Left colon (tissue), 2 donors: ENCODE measurements around the gene OGFR. TPM values are rescaled to one million over a fixed set of nuclear protein-coding genes. Genes with fewer than 3 reads are reported as not detected.
A peak's percentile ranks its signal among the peaks of the same experiment; 100 is the strongest.

Experiments used
- ATAC-seq: fragments of 200-7000 bp; cut with Tn5 transposase; one replicate; pipeline ENCODE4 v1.9.1; 2020; ENCODE audit warnings: mild to moderate bottlenecking, moderate library complexity
- DNase-seq, 2 donors: peaks; one replicate each; pipeline ENCODE4 v3.0.0-alpha.2; 2020
- intact Hi-C, 2 donors: fragments of 100-400 bp; cut with DNase I in 1 of 2; cut with micrococcal nuclease in 1 of 2; formaldehyde crosslinking; loops; one replicate each; pipeline versions ENCODE4 v1.11.2 to v1.14.0; 2022; cut with DNase I, micrococcal nuclease
- total RNA-seq, 2 donors: library from RNA; stranded (reverse); fragmentation: NEBNext Ultra II Directional; extraction: Animal tissue kit (Norgen Biotek cat#: 25700); gene quantifications; one replicate each; pipeline ENCODE4 v1.2.1, GENCODE V29; 2021
- donor health status: DM: no; HTN: no; CAD: no.
- donor health status: DM: yes; HTN: yes; CAD: no.

The OGFR gene
- total RNA-seq, 2 donors from 2014 or later: 39.5 to 41.0 TPM

DNA sequence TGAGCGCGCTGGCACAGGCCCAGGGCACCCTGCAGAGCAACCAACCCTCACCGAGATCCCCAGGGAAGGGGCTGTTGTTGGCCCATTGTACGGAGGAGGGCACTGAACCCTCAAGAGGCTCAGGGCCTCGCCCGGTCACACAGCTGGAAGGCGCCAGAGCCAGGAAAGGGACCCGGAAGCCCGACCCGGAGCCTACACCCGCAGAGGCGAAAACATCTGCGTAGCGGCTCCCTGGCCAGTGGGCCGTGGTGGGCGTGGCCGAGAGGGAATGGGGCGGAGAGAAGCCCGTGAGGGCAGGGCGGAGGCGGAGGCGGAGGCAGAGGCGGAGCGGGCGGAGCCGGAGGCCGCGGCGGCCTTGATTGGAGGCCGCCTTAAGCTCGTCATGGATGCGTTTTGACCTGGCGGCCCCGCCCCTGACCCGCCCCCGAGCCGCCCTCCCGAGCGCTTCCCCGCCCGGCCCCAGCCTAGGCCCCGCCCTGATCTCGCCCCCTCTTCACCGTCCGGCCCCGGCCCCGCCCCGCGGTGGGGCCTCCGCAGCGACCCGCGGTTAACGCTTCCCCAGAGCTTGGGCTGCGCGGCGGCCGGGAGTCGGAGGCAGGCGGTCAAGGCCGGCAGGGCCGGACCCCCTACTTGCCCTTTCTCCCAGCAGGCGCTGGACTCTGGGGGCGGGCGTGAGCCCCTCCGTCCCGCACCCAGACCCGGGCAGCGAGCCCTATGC lies 10.5 kb upstream of the OGFR start:
- ATAC-seq (peak; percentile 77), DNase-seq (peak; percentile 96 to 99)
- intact Hi-C loops: loop anchor here in 1 of 2 donors (5.0 kb wide), 1 partner anchor 127 kb away; no protein-coding TSS in a partner anchor

- peak in 1 of 2 donors; percentile 70 for DNase-seq
- intact Hi-C loops: no loop called here
- peak; percentile 2 for ATAC-seq
Measured at GRCh38 chr20:62795023-62795761, 9.4 kb upstream of the OGFR start.

GRCh38 chr20:62796699-62797491 lies 7.7 kb upstream of the OGFR start:
- intact Hi-C loops: no loop called here
- ATAC-seq (no peak), DNase-seq (peak in 1 of 2 donors; percentile 50)

DNA sequence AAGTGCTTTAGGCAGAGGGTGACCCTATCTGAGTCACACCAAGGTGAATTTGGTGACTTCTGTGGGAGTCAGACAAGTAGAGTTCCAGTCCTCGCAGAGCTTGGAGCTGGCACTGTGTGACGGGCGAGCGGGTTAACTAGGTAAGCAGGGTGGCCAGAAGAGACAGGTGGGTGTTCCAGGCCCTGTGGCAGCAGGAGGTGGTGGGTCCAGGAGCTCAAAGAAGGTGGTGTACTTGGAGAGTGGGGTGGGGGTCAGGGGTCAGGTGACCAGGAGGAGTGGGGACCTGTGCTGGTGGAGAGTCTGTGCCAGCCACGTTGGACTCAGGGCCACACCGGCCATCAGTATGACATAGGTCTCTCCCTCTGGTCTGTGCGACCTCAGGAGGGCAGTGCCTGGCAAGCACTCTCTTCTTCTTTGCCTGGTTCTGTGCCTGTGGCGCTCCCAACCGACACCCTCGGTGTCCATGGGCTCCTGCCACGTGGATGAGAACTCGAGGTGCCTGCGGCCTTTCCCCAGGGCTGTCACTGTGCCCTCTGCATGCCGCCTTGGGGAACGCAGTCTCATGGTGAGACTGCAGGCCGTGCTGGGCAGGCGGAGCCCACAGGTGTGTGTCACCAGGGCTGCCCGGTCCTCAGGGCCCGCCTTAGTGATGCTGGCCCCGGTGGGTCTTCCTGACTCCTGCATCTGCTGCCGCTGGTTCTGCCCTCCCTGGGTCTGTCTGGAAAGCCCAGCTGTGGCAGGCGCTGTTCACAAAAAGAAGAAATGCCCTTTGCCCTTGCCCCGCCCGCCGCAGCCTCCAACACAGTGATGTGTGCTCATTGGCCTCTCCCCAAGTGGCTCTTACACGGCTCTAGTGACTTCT lies 6.7 kb upstream of the OGFR start:
- intact Hi-C loops: no loop called here
- DNase-seq: peak; percentile 75 to 86
- ATAC-seq: peak; percentile 39

DNA sequence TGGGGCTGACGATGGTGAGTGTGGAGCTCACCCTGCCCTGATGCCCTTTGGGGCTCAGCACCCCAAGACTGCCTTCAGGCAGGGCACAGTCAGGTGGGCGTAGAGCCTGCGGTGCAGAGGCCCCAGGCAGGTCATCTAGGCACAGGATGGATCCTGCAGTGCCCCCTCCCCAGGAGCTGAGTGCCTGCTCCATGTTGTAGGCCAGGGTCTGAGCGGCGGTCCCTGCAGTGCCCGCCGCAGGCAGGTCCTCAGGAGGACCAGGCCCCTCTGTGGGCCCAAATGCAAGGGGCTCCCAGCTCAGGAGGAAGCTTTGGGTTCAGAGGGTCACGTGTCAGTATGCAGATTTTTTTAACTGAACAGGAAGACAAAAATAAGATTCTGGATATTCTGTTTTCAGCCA lies 5.6 kb upstream of the OGFR start:
- ATAC-seq (no peak), DNase-seq (no peak)
- intact Hi-C loops: no loop called here

DNA sequence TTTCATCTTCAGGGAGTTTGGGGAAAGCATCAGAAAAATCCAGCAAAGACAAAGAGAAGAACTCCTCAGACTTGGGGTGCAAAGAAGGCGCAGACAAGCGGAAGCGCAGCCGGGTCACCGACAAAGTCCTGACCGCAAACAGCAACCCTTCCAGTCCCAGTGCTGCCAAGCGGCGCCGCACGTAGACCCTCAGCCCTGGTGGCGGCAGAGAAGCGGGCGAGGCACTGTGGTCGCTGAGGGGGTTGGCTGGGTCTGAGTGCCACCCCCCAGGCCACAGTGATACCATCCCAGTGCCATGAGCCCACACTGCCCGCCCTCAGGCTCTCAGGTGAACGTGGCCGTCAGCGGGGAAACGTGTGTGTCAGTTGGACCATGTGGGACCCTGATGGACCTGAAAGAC lies 5.2 kb upstream of the OGFR start:
- ATAC-seq: no peak
- DNase-seq: no peak
- intact Hi-C loops: no loop called here

- DNase-seq: no peak
- intact Hi-C loops: no loop called here
- no peak for ATAC-seq
Measured at GRCh38 chr20:62799873-62800272, 4.8 kb upstream of the OGFR start.

DNA sequence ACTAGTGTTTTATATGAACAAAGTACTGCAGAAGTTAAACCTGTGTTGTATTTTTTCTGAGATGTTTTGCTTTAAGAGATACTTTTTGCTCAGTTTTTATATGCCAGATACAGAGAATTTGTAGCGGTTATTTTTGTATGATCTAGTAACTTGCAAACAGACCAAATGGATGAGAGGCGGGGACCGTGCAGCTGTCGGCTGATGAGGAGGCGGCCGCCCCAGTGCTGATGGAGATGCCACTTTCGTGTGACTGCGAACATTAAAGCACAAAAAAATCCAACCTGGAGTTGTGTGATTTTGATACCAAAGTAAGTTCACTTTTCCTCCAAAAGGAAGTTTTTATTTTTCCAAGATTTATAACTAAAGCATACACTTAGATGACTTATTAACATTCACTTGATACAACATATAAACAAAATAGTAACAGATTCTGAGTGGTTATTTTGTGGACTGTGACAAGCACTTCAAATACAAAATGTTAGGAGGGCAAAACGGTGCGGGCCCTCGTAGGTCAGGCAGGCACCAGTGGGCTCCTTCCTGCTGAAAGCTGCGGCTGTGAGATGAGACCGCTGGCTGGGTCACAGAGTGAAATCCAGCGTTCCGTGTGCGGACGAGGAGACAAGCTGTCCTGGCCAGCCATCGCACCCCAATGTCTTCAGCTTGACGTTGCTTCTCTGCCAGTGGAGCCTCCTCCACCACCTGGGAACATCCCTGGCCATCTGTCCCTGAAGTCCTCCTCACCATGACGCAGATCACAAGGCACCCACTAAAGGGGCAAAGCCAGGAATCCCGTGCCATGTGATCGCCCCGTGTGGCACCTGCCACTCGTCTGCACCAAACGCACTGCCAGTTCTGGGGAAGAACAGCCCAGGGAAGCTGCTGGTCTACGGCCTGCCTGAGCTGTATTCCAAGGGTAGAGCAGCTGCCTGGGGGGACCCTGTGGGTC lies 4.0 kb upstream of the OGFR start:
- intact Hi-C loops: no loop called here
- no peak for DNase-seq
- ATAC-seq: no peak

DNA sequence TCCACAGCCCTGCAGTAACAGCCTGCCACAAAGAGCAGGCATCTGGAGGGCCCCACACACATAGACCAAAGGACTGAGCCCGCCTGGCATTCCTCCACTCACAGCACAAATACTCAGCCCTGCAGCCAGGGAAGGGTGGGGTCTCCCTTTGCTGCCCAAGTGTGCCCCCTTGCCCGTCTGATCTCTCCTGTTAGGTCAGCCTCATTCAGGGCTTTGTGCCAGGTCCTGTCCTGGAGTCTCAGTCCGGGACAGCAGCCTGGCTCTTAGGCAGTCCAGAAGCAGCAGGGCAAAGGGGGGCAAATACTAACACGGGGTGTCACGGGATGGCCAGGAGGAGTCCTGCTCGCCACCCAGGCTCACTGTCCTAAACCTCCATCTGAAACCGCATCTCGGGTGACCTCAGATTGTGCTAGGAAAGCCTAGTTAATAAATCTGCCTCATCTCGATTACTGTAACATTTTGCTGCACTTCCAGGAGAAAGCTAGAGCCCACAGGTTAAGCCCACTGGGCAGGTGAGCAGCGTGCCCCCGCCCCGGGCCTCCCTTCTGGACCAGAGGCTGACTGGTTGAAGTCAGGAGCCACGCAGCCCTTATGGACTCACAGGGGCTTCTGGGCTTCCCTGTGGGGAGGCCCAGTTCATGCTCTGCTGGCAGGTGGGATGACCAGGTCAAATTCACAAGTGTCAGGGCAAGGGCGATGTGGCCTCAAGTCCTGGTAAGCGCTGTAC lies 3.2 kb upstream of the OGFR start:
- intact Hi-C loops: no loop called here
- DNase-seq (no peak), ATAC-seq (no peak)

DNA sequence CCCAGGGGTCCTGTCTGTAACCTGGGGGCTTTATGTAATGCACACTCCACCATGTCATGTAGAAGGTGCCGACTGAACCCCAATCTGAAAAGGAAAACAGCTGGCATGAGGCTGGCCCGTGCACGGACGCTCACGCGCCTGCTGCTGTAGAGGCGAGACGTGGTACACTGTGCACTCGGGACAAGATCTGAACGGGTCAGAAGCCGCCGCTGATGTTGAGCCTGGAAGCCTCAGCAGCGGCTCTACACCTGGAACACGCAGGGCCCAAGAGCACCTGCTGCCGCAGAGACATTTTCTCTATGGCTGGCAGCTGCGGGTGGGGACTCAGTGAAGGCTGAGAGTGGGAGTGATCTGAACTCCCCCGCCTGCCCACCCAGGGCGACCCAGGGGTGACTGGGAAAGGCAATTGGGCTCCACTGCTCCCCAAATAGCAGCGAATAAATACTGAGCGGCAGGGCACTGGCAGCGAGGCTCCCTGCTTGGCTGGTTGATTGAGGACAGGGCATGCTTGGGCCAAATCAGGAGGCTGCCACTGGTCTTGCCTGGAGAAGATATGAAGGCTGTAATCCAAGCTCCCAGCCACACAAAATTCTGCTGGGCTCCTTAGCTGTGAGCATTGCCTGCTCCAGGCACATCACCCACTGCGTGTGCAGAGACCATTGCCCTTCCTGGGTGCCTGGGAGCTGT lies 2.5 kb upstream of the OGFR start:
- ATAC-seq (no peak), DNase-seq (no peak)
- intact Hi-C loops: no loop called here

GRCh38 chr20:62804021-62804626 lies 511 bp upstream of the OGFR start:
- intact Hi-C loops: no loop called here
- DNase-seq (no peak), ATAC-seq (no peak)

- intact Hi-C loops: no loop called here
- peak; percentile 51 for ATAC-seq
- no peak for DNase-seq
Measured at GRCh38 chr20:62805155-62805710, 598 bp downstream of the OGFR start.

GRCh38 chr20:62805711-62806382 lies 1.2 kb downstream of the OGFR start:
- intact Hi-C loops: no loop called here
- ATAC-seq (no peak), DNase-seq (peak in 1 of 2 donors; percentile 60)

DNA sequence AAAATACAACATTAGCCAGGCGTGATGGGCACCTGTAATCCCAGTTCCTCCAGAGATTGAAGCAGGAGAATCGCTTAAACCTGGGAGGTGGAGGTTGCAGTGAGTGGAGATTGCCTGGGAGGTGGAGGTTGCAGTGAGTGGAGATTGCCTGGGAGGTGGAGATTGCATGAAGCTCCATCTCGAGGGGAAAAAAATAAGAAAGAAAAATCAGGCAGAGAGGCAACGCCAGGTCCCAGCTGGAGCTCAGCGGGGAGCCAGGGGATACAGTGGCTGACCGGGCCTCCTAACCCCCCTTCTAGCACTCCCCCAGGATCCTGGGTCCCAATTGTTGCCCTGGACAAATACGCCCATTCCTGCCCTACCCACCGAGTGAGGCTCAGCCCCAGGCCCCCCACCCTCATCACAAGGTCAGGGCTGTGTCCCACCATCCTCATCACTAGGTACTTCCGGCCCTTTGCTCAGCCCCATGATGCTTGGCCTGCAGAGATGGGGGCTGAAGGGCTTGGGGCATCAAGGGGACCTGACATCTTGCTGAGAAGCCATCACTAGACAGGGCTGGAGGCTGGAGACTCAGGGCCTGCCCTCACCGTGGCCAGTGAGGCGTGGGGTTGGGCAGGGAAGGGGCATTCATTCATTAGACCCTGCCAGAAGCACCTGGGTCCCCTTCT lies 1.9 kb downstream of the OGFR start:
- ATAC-seq: no peak
- no peak for DNase-seq
- intact Hi-C loops: no loop called here
